NT2/D1 (cell line): ENCODE data around the gene LPIN1.

ENCODE experiments used
- DNase-seq: peaks from one replicate; pipeline ENCODE4 v3.0.0-alpha.2; 2011; ENCODE audit warnings: low read depth, low spot score
- H3K27me3 ChIP-seq: 2 replicates; pipeline ENCODE4 v1.6.0; 2011; ENCODE audit warnings: mild to moderate bottlenecking; ENCODE audit not compliant: insufficient read length, insufficient read depth
- H3K36me3 ChIP-seq: 2 replicates; pipeline ENCODE4 v1.6.1; 2011; ENCODE audit warnings: mild to moderate bottlenecking, low read length, mixed read lengths; ENCODE audit not compliant: insufficient read depth, insufficient read length
- H3K4me1 ChIP-seq: 2 replicates; pipeline ENCODE4 v1.5.1; 2011; ENCODE audit not compliant: insufficient read depth, insufficient read length
- H3K4me3 ChIP-seq: 2 replicates; pipeline ENCODE4 v1.5.1; 2011; ENCODE audit warnings: low read depth; ENCODE audit not compliant: insufficient read length
- H3K9ac ChIP-seq: 2 replicates; pipeline ENCODE4 v1.6.0; 2011; ENCODE audit warnings: low read depth; ENCODE audit not compliant: insufficient read length
- H3K9me3 ChIP-seq: 2 replicates; pipeline ENCODE4 v1.5.1; 2011; ENCODE audit warnings: mild to moderate bottlenecking, low read length; ENCODE audit not compliant: insufficient read depth
- SUZ12 ChIP-seq: IDR thresholded peaks from 2 replicates; pipeline ENCODE4 v1.6.1; 2011; ENCODE audit not compliant: insufficient read length, insufficient read depth; ENCODE audit errors: extremely low read depth
- YY1 ChIP-seq: IDR thresholded peaks from 2 replicates; pipeline ENCODE4 v1.6.1; 2011; ENCODE audit not compliant: insufficient read length, insufficient read depth
- ZNF274 ChIP-seq: IDR thresholded peaks from 2 replicates; pipeline ENCODE4 v1.6.1; 2011; ENCODE audit warnings: mild to moderate bottlenecking, low read depth, low read length

LPIN1 gene

GRCh38 chr2:11767779-11768178 lies 21.3 kb downstream of the LPIN1 start:
- peaks cover 25% of the 10 kb centered on the region for H3K36me3 ChIP-seq
- no peaks in the 10 kb centered on the region for H3K27me3 ChIP-seq
- H3K9me3 ChIP-seq = no peaks in the 10 kb centered on the region; the same call in 1 of the 2 replicates
- TF ChIP-seq YY1 (no peak), SUZ12 (no peak), ZNF274 (no peak)
- DNase-seq = no peak
- no peak overlapping the region for H3K4me3 ChIP-seq
- H3K4me1 ChIP-seq = no peaks in the 10 kb centered on the region
- no peak overlapping the region for H3K9ac ChIP-seq

- DNase-seq = no peak
- H3K4me3 ChIP-seq = no peak overlapping the region
- no peaks in the 10 kb centered on the region for H3K27me3 ChIP-seq
- no peak overlapping the region for H3K9ac ChIP-seq
- H3K4me1 ChIP-seq = no peaks in the 10 kb centered on the region
- TF ChIP-seq ZNF274 (no peak), YY1 (no peak), SUZ12 (no peak)
- no peaks in the 10 kb centered on the region; the same call in 1 of the 2 replicates for H3K9me3 ChIP-seq
- H3K36me3 ChIP-seq = peaks cover 35% of the 10 kb centered on the region
These were observed 22.5 kb downstream of the LPIN1 start for GRCh38 chr2:11768946-11769345.

GRCh38 chr2:11769516-11769915 lies 23.1 kb downstream of the LPIN1 start:
- TF ChIP-seq YY1 = no peak
- TF ChIP-seq SUZ12 = no peak
- TF ChIP-seq ZNF274 = no peak
- Histone ChIP-seq H3K36me3 (peaks cover 40% of the 10 kb centered on the region), H3K9ac (no peak overlapping the region), H3K4me1 (no peaks in the 10 kb centered on the region), H3K27me3 (no peaks in the 10 kb centered on the region), H3K9me3 (no peaks in the 10 kb centered on the region; the same call in 1 of the 2 replicates), H3K4me3 (no peak overlapping the region)
- no peak for DNase-seq

GRCh38 chr2:11770531-11771188 lies 24.2 kb downstream of the LPIN1 start:
- H3K36me3 ChIP-seq = peaks cover 41% of the 10 kb centered on the region
- no peak for DNase-seq
- no peaks in the 10 kb centered on the region for H3K27me3 ChIP-seq
- H3K4me1 ChIP-seq = no peaks in the 10 kb centered on the region
- no peak overlapping the region for H3K9ac ChIP-seq
- H3K4me3 ChIP-seq = no peak overlapping the region
- no peak for TF ChIP-seq ZNF274
- TF ChIP-seq YY1 = no peak
- TF ChIP-seq SUZ12 = no peak
- no peaks in the 10 kb centered on the region; the same call in 1 of the 2 replicates for H3K9me3 ChIP-seq

- no peaks in the 10 kb centered on the region for H3K27me3 ChIP-seq
- TF ChIP-seq ZNF274 (no peak), SUZ12 (no peak), YY1 (no peak)
- no peak overlapping the region for H3K9ac ChIP-seq
- DNase-seq = no peak
- no peaks in the 10 kb centered on the region for H3K9me3 ChIP-seq
- no peak overlapping the region for H3K4me3 ChIP-seq
- no peaks in the 10 kb centered on the region for H3K4me1 ChIP-seq
- peaks cover 34% of the 10 kb centered on the region for H3K36me3 ChIP-seq
These were observed 25.7 kb downstream of the LPIN1 start for GRCh38 chr2:11771971-11772615.

GRCh38 chr2:11773111-11773510 lies 26.7 kb downstream of the LPIN1 start:
- Histone ChIP-seq H3K9me3 (no peaks in the 10 kb centered on the region), H3K4me3 (no peak overlapping the region), H3K4me1 (no peaks in the 10 kb centered on the region), H3K9ac (no peak overlapping the region), H3K27me3 (no peaks in the 10 kb centered on the region), H3K36me3 (peaks cover 35% of the 10 kb centered on the region)
- no peak for DNase-seq
- TF ChIP-seq SUZ12 (no peak), ZNF274 (no peak), YY1 (no peak)

- no peaks in the 10 kb centered on the region for H3K27me3 ChIP-seq
- TF ChIP-seq YY1 = no peak
- no peak for TF ChIP-seq SUZ12
- TF ChIP-seq ZNF274 = no peak
- DNase-seq = no peak
- peaks cover 35% of the 10 kb centered on the region for H3K36me3 ChIP-seq
- H3K4me3 ChIP-seq = no peak overlapping the region
- no peaks in the 10 kb centered on the region for H3K4me1 ChIP-seq
- H3K9me3 ChIP-seq = no peaks in the 10 kb centered on the region
- H3K9ac ChIP-seq = no peak overlapping the region
These were observed 27.5 kb downstream of the LPIN1 start for GRCh38 chr2:11773747-11774525.
